K562 (cell line): ENCODE data around the gene DND1. TPM values are rescaled to one million over a fixed set of nuclear protein-coding genes. Genes with fewer than 3 reads are reported as not detected.

ENCODE experiments used
- ATF6 ChIP-seq: sonication (generic); formaldehyde crosslinking; IDR thresholded peaks from 2 replicates; pipeline ENCODE4 v1.4.0; 2020; ENCODE audit warnings: mild to moderate bottlenecking, missing genetic modification reagents
- CC2D1A ChIP-seq: fragments of 450-650 bp; IDR thresholded peaks from 2 replicates; pipeline ENCODE4 v1.6.1; 2017; ENCODE audit warnings: mild to moderate bottlenecking
- CREB1 ChIP-seq, 2 experiments: sonication (generic) in 1 of 2; formaldehyde crosslinking in 1 of 2; IDR thresholded peaks; 2 replicates each; pipeline versions ENCODE4 v1.6.1 to v1.8.0; 2012 to 2022; ENCODE audit warnings: inconsistent platforms in 1 of 2, mild to moderate bottlenecking in 1 of 2, missing genetic modification reagents in 1 of 2, moderate library complexity in 1 of 2
- E2F1 ChIP-seq: sonication (generic); formaldehyde crosslinking; IDR thresholded peaks from 2 replicates; pipeline ENCODE4 v1.8.1; 2023; ENCODE audit warnings: mild to moderate bottlenecking, missing genetic modification reagents, moderate library complexity
- E2F3 ChIP-seq: fragments of 250-450 bp; sonication (Bioruptor Pico); IDR thresholded peaks from 2 replicates; pipeline ENCODE4 v1.4.0; 2020; ENCODE audit warnings: mild to moderate bottlenecking
- FOXK1 ChIP-seq: sonication (generic); formaldehyde crosslinking; IDR thresholded peaks from 2 replicates; pipeline ENCODE4 v1.8.0; 2022; ENCODE audit warnings: missing genetic modification reagents, mild to moderate bottlenecking, borderline replicate concordance
- FOXP1 ChIP-seq: sonication (generic); formaldehyde crosslinking; IDR thresholded peaks from 2 replicates; pipeline ENCODE4 v1.8.0; 2022; ENCODE audit warnings: mild to moderate bottlenecking, missing genetic modification reagents
- L3MBTL2 ChIP-seq: fragments of 450-650 bp; IDR thresholded peaks from 2 replicates; pipeline ENCODE4 v1.6.1; 2016; ENCODE audit warnings: mild to moderate bottlenecking, moderate library complexity
- LARP7 ChIP-seq: fragments of 450-650 bp; IDR thresholded peaks from 2 replicates; pipeline ENCODE4 v1.6.1; 2016
- MCM3 ChIP-seq: fragments of 450-650 bp; IDR thresholded peaks from 2 replicates; pipeline ENCODE4 v1.6.1; 2016
- NR1H2 ChIP-seq: sonication (generic); formaldehyde crosslinking; IDR thresholded peaks from 2 replicates; pipeline ENCODE4 v1.4.0; 2020; ENCODE audit warnings: mild to moderate bottlenecking, missing genetic modification reagents
- NR2C1 ChIP-seq, 2 experiments: fragments of 450-650 bp; IDR thresholded peaks; 2 replicates each; pipeline ENCODE4 v1.6.1; 2017; ENCODE audit warnings: mild to moderate bottlenecking in 2 of 2, antibody characterized with exemption in 1 of 2, inconsistent platforms in 1 of 2, missing compliant biosample characterization in 1 of 2, missing genetic modification characterization in 1 of 2
- POLR2A ChIP-seq: fragments of 450-650 bp; conservative IDR thresholded peaks from 2 replicates; pipeline ENCODE4 v1.6.1; 2016
- RB1 ChIP-seq: fragments of 450-650 bp; IDR thresholded peaks from 2 replicates; pipeline ENCODE4 v1.6.1; 2017; ENCODE audit warnings: low read depth, mild to moderate bottlenecking
- SIN3A ChIP-seq, 2 experiments: fragments of 150-350 bp in 1 of 2; IDR thresholded peaks; 2 replicates each; pipeline ENCODE4 v1.6.1; 2011 to 2016; ENCODE audit warnings: borderline replicate concordance in 2 of 2, low read depth in 2 of 2, low read length in 2 of 2, mild to moderate bottlenecking in 2 of 2, moderate library complexity in 2 of 2; ENCODE audit not compliant: control insufficient read depth in 1 of 2
- TAF7 ChIP-seq: fragments of 450-650 bp; IDR thresholded peaks from 2 replicates; pipeline ENCODE4 v1.6.1; 2016; ENCODE audit warnings: missing genetic modification characterization, missing compliant biosample characterization
- TBP ChIP-seq: optimal IDR thresholded peaks from 2 replicates; pipeline ENCODE3; 2011; ENCODE audit warnings: low read depth, low read length, improper control_type of control experiment
- ZBTB34 ChIP-seq: fragments of 250-450 bp; sonication (Bioruptor Pico); IDR thresholded peaks from 2 replicates; pipeline ENCODE4 v1.8.0; 2021; ENCODE audit warnings: mild to moderate bottlenecking, moderate library complexity
- ZNF143 ChIP-seq: sonication (generic); formaldehyde crosslinking; IDR thresholded peaks from 2 replicates; pipeline ENCODE4 v1.9.0; 2022; ENCODE audit warnings: mild to moderate bottlenecking, missing genetic modification reagents
- ZNF398 ChIP-seq: fragments of 250-450 bp; sonication (Bioruptor Pico); IDR thresholded peaks from 2 replicates; pipeline ENCODE4 v1.8.0; 2021; ENCODE audit warnings: moderate library complexity, mild to moderate bottlenecking, inconsistent platforms
- polyA plus RNA-seq, 8 experiments: library from polyadenylated mRNA; depleted of rRNA in 4 of 8; stranded (reverse) in 5 of 8; unstranded in 3 of 8; fragments of >200 nt; fragmentation: Nextera tagmentation in 2 of 8; fragmentation: Illumina TruSeq in 1 of 8; extraction: Ambion mirVana in 2 of 8; extraction: Trizol in 1 of 8; gene quantifications; 2 replicates each; pipeline versions ENCODE4 v1.2.1 to v1.2.3, GENCODE V29; 2011 to 2014; ENCODE audit warnings: inconsistent platforms in 1 of 8, missing spikeins in 1 of 8
- total RNA-seq, 7 experiments: library from RNA; depleted of rRNA in 6 of 7; stranded (reverse); fragments of >200 nt in 6 of 7; fragmentation: Illumina TruSeq in 2 of 7; extraction: Trizol in 2 of 7; gene quantifications; 2 replicates each; pipeline versions ENCODE4 v1.2.1 to v1.2.3, GENCODE V29; 2011 to 2021; ENCODE audit warnings: low replicate concordance in 1 of 7

Gene DND1
- total and polyA plus RNA-seq, 9 of the 15 experiments (the other 6 are each of a cell fraction or from before 2014, with no cell fraction given): 0.37 to 2.0 (median 0.90) TPM; not detected in 3

GRCh38 chr5:140690941-140691924 lies 17.9 kb upstream of the DND1 start, which contains the start of the genes HARS1 and HARS2 (continued):
- 0 out of 2 replicates have a peak, but pooled peaks have one; percentile 44 for TF ChIP-seq E2F1
- TF ChIP-seq ATF6 (CRISPR knock-in tag): peak; percentile 40; the same call in 1 of the 2 replicates
- no peak for TF ChIP-seq NR1H2 (CRISPR knock-in tag)
- TF ChIP-seq LARP7: peak; percentile 93; the same call in 1 of the 2 replicates
- TF ChIP-seq ZBTB34 (CRISPR knock-in tag): no peak
- TF ChIP-seq TAF7 (tag): peak; percentile 70
- TF ChIP-seq E2F3 (CRISPR knock-in tag): no peak
- TF ChIP-seq CC2D1A: 0 out of 2 replicates have a peak, but pooled peaks have one; percentile 25
- peak; percentile 49 for TF ChIP-seq RB1
- peak; percentile 84 to 91; a peak in 3 of 4 replicates for TF ChIP-seq SIN3A (IDR thresholded peaks at IDR 0.05; ENCODE audit: borderline replicate concordance in 2 of 2, control insufficient read depth in 1 of 2, low read depth in 2 of 2, low read length in 2 of 2)
- TF ChIP-seq POLR2A: peak; percentile 98
- peak; percentile 77; the same call in 1 of the 2 replicates for TF ChIP-seq FOXP1
- peak; percentile 83 for TF ChIP-seq TBP
- TF ChIP-seq FOXK1 (CRISPR knock-in tag): peak; percentile 54; the same call in 1 of the 2 replicates
- TF ChIP-seq MCM3: no peak
- no peak for TF ChIP-seq ZNF143 (CRISPR knock-in tag)
- TF ChIP-seq ZNF398 (CRISPR knock-in tag): no peak
- peak; percentile 87 for TF ChIP-seq NR2C1 (IDR thresholded peaks at IDR 0.05)
- peak; percentile 92 for TF ChIP-seq NR2C1 (tag; IDR thresholded peaks at IDR 0.05)
- peak; percentile 90 for TF ChIP-seq L3MBTL2
- TF ChIP-seq CREB1 (IDR thresholded peaks at IDR 0.05): 0 out of 2 replicates have a peak, but pooled peaks have one; percentile 31
- no peak for TF ChIP-seq CREB1 (CRISPR knock-in tag; IDR thresholded peaks at IDR 0.05)
